RWPE2 (cell line): ENCODE data around the gene NID2.

Experiments
- ATAC-seq: fragments of 200-7000 bp; cut with Tn5 transposase; 3 replicates; pipeline ENCODE4 v1.9.1; 2021; ENCODE audit warnings: low read depth
- DNase-seq: peaks from one replicate; pipeline ENCODE4 v3.0.0-alpha.2; 2020; ENCODE audit warnings: low spot score
- H3K27ac ChIP-seq: fragments of 450-650 bp; 2 replicates; pipeline ENCODE4 v1.5.1; 2017; ENCODE audit warnings: mild to moderate bottlenecking; ENCODE audit not compliant: poor library complexity, severe bottlenecking
- H3K27me3 ChIP-seq: fragments of 250-450 bp; sonication (Bioruptor Pico); 2 replicates; pipeline ENCODE4 v1.5.1; 2021; ENCODE audit warnings: mild to moderate bottlenecking, moderate library complexity; ENCODE audit not compliant: insufficient read depth, poor library complexity, severe bottlenecking
- H3K36me3 ChIP-seq: fragments of 250-450 bp; sonication (Bioruptor Pico); 2 replicates; pipeline ENCODE4 v1.5.1; 2020; ENCODE audit warnings: low read depth, mild to moderate bottlenecking, moderate library complexity
- H3K4me1 ChIP-seq: fragments of 250-450 bp; sonication (Bioruptor Pico); 2 replicates; pipeline ENCODE4 v1.5.1; 2021; ENCODE audit warnings: mild to moderate bottlenecking, moderate library complexity; ENCODE audit not compliant: insufficient read depth, poor library complexity, severe bottlenecking
- H3K4me3 ChIP-seq: fragments of 250-450 bp; sonication (Bioruptor Pico); 2 replicates; pipeline ENCODE4 v1.5.1; 2021; ENCODE audit warnings: mild to moderate bottlenecking, moderate library complexity; ENCODE audit not compliant: severe bottlenecking
- H3K9me3 ChIP-seq: fragments of 250-450 bp; sonication (Bioruptor Pico); 2 replicates; pipeline ENCODE4 v1.5.1; 2021; ENCODE audit warnings: mild to moderate bottlenecking, moderate library complexity; ENCODE audit not compliant: severe bottlenecking
- CTCF ChIP-seq: fragments of 450-650 bp; IDR thresholded peaks from one replicate; pipeline ENCODE4 v1.5.1; 2017; ENCODE audit warnings: mild to moderate bottlenecking, moderate library complexity; ENCODE audit not compliant: poor library complexity, severe bottlenecking

Gene NID2

GRCh38 chr14:52068615-52069306, at the start of gene NID2:
NID2 (minus strand) TSS chr14:52069059; CDS start chr14:52068994, 65 bp downstream.
- peaks cover 4% of the 10 kb centered on the region for H3K4me1 ChIP-seq
- peak; percentile 4 for TF ChIP-seq CTCF
- H3K4me3 ChIP-seq, result peak within 1 kb of the TSS; percentile 45
- no peak for DNase-seq
- no peaks in the 10 kb centered on the region for H3K9me3 ChIP-seq
- peak; percentile 75 for ATAC-seq
- no peak within 1 kb of the TSS for H3K27ac ChIP-seq
- H3K27me3 ChIP-seq, result peaks cover 31% of the 10 kb centered on the region
- H3K36me3 ChIP-seq, result no peaks in the 10 kb centered on the region

GRCh38 chr14:52117111-52117832, 48.4 kb upstream of the NID2 start:
- ATAC-seq (no peak), DNase-seq (no peak)
- Histone ChIP-seq H3K27ac (no peak overlapping the region), H3K9me3 (no peaks in the 10 kb centered on the region), H3K36me3 (no peaks in the 10 kb centered on the region), H3K27me3 (no peaks in the 10 kb centered on the region), H3K4me1 (peaks cover under 1% of the 10 kb centered on the region), H3K4me3 (no peak overlapping the region)
- TF ChIP-seq CTCF, result no peak

GRCh38 chr14:52115286-52115685, 46.4 kb upstream of the NID2 start:
- Histone ChIP-seq H3K27ac (no peak overlapping the region), H3K4me3 (no peak overlapping the region), H3K9me3 (no peaks in the 10 kb centered on the region), H3K36me3 (no peaks in the 10 kb centered on the region), H3K27me3 (no peaks in the 10 kb centered on the region), H3K4me1 (peaks cover 7% of the 10 kb centered on the region)
- ATAC-seq (no peak), DNase-seq (no peak)
- no peak for TF ChIP-seq CTCF

- no peak for DNase-seq
- TF ChIP-seq CTCF, result no peak
- Histone ChIP-seq H3K9me3 (no peaks in the 10 kb centered on the region), H3K4me3 (no peak overlapping the region), H3K27ac (peak overlapping the region; percentile 60), H3K36me3 (no peaks in the 10 kb centered on the region), H3K27me3 (no peaks in the 10 kb centered on the region), H3K4me1 (peaks cover 7% of the 10 kb centered on the region)
- ATAC-seq, result peak; percentile 86
Measured at GRCh38 chr14:52112336-52113018, 43.6 kb upstream of the NID2 start.
